Measurements from ENCODE around the gene IL17RE. TPM values are rescaled to one million over a fixed set of nuclear protein-coding genes. Genes with fewer than 3 reads are reported as not detected.

IL17RE gene
- total and polyA plus RNA-seq, 2 of the 13 experiments (the other 11 are each of a cell fraction or from before 2014, with no cell fraction given): 14.5 to 24.1 TPM

DNA sequence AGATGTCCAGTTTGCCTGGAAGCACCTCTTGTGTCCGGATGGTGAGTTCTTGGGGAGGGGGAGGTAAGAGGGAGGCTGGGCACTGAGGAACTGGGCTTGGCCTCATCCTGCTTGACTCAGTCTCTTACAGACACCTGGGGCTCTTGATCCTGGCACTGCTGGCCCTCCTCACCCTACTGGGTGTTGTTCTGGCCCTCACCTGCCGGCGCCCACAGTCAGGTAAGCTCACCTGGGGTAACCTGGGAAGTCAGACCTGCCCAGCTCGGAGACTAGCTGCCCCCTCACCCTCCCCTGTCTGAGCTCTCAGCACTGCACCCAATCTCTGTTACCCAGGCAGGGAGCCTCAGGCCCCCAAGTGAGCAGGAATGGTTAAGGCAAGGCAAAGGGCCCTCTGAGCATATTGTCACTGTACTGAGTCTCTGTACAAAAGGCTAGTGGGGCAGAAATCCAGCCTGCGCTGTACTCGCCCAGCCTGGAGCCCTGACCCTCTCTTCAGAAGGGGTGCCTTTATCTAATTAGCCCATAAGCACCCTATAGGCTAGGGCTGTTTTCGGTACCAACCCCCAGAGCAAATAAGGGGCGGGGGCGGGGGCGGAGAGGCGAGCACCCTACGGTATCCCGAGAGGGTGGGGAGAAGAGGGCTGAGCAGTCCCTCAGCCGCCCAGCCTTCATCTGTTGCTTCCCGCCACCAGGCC, 12.1 kb downstream of the IL17RE start:
- ChIA-PET POLR2A (interaction anchor here (1.0 to 9.0 kb wide), 8 partner anchors 14 to 53 kb away, joined by 3 to 298 read pairs (median 19); partner anchors contain the start of genes CRELD1 and IL17RE), CTCF (ENCODE audit: low intra/inter-chr PET ratio, low total read pairs) (interaction anchor here (0.7 to 2.1 kb wide), 3 partner anchors 11 to 66 kb away, joined by 3 to 14 read pairs (median 5); no protein-coding TSS in a partner anchor)
- no peak overlapping the region for H2AFZ ChIP-seq (ENCODE audit: low read length)
- intact Hi-C loops (cut with micrococcal nuclease; ENCODE audit: unreplicated experiment): loop anchor here (1.0 to 5.0 kb wide), 3 partner anchors 16 to 52 kb away; no protein-coding TSS in a partner anchor
- H3K27me3 ChIP-seq (ENCODE audit: control insufficient read depth in 1 of 2, insufficient read depth in 2 of 2, low read length in 2 of 2): no peaks in the 10 kb centered on the region
- peaks cover 38% of the 10 kb centered on the region for H3K4me1 ChIP-seq (ENCODE audit: insufficient read depth, low read length)
- peak; percentile 44 for DNase-seq (ENCODE audit: low spot score)
- H4K20me1 ChIP-seq (ENCODE audit: insufficient read depth, low read length): no peaks in the 10 kb centered on the region
- peaks cover 3% of the 10 kb centered on the region for H3K79me2 ChIP-seq (ENCODE audit: insufficient read depth, low read length)
- peak overlapping the region; percentile 100 for H3K4me2 ChIP-seq (ENCODE audit: low read depth, low read length)
- in situ Hi-C loops (cut with HindIII; ENCODE audit: extremely low pct_ligation_motif_present, low pct_unique_long_range_greater_than_20kb): no loop called here
- peak; percentile 34 for FAIRE-seq
- H3K27ac ChIP-seq (ENCODE audit: extremely low read length, insufficient read depth, low read length): peak overlapping the region; percentile 90
- WGBS (ENCODE audit: low lambda C conversion rate): 50% methylated on average over 1 of the region's 15 CpGs
- peak overlapping the region; percentile 80 for H3K9ac ChIP-seq (ENCODE audit: insufficient read depth, low read depth, low read length)
- H3K36me3 ChIP-seq (replicated peaks in 1 of 2; ENCODE audit: control insufficient read depth in 1 of 2, insufficient read depth in 2 of 2, low read length in 2 of 2): peaks cover 5 to 12% of the 10 kb centered on the region in 2 experiments; a peak in 3 of 5 replicates
- H3K4me3 ChIP-seq (replicated peaks in 1 of 3; ENCODE audit: insufficient read depth in 1 of 3, low read depth in 2 of 3, low read length in 3 of 3): peak overlapping the region; percentile 55 to 86 (median 83); a peak in 5 of 6 replicates
- ATAC-seq: peak; percentile 65
- BruUV-seq (replicated peaks): TSS peak; percentile 63
- H3K9me3 ChIP-seq (ENCODE audit: low read length): no peaks in the 10 kb centered on the region
- TF ChIP-seq JARID2 (CRISPR knock-in tag; IDR thresholded peaks at IDR 0.05; ENCODE audit: insufficient replicate concordance) (no peak), THAP11 (CRISPR knock-in tag; IDR thresholded peaks at IDR 0.05) (no peak; the same call in 1 of the 2 replicates), FOSL1 (CRISPR knock-in tag; IDR thresholded peaks at IDR 0.05; ENCODE audit: borderline replicate concordance) (peak; percentile 28; the same call in 1 of the 2 replicates), SRSF4 (IDR thresholded peaks at IDR 0.05; ENCODE audit: low read depth, low read length, poor library complexity, severe bottlenecking) (no peak), CC2D1A (CRISPR knock-in tag; IDR thresholded peaks at IDR 0.05) (no peak), ZNF451 (CRISPR knock-in tag; IDR thresholded peaks at IDR 0.05) (no peak), MTF2 (CRISPR knock-in tag; IDR thresholded peaks at IDR 0.05; ENCODE audit: borderline replicate concordance) (no peak), FOXA1 (IDR thresholded peaks at IDR 0.05) (no peak), FOXA1 (CRISPR knock-in tag; IDR thresholded peaks at IDR 0.05) (no peak), KDM4B (CRISPR knock-in tag; IDR thresholded peaks at IDR 0.05) (no peak), SPEN (CRISPR knock-in tag; IDR thresholded peaks at IDR 0.05; ENCODE audit: low read depth) (no peak), DPF2 (CRISPR knock-in tag; IDR thresholded peaks at IDR 0.05; ENCODE audit: borderline replicate concordance, low read depth) (0 out of 2 replicates have a peak, but pooled peaks have one; percentile 4), AKAP8 (CRISPR knock-in tag; IDR thresholded peaks at IDR 0.05) (no peak), NFKB2 (CRISPR knock-in tag; IDR thresholded peaks at IDR 0.05; ENCODE audit: borderline replicate concordance) (no peak), TP53 (CRISPR knock-in tag; conservative IDR thresholded peaks at IDR 0.05) (no peak), ERF (CRISPR knock-in tag; IDR thresholded peaks at IDR 0.05) (no peak), SSRP1 (CRISPR knock-in tag; IDR thresholded peaks at IDR 0.05) (no peak), NFE2L2 (IDR thresholded peaks at IDR 0.05; ENCODE audit: low read length) (no peak), NFATC3 (CRISPR knock-in tag; IDR thresholded peaks at IDR 0.05) (no peak)
- TF ChIP-seq, protein P1, sequence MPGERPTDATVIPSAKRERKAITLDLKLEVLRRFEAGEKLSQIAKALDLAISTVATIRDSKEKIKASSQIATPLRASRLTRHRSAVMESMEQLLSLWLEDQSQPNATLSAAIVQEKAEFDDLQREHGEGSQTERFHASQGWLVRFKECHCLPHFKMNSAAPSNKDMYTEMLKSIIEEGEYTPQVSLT (CRISPR knock-in tag; IDR thresholded peaks at IDR 0.05; ENCODE audit: borderline replicate concordance, low read depth): no peak
- TF ChIP-seq, protein P2, sequence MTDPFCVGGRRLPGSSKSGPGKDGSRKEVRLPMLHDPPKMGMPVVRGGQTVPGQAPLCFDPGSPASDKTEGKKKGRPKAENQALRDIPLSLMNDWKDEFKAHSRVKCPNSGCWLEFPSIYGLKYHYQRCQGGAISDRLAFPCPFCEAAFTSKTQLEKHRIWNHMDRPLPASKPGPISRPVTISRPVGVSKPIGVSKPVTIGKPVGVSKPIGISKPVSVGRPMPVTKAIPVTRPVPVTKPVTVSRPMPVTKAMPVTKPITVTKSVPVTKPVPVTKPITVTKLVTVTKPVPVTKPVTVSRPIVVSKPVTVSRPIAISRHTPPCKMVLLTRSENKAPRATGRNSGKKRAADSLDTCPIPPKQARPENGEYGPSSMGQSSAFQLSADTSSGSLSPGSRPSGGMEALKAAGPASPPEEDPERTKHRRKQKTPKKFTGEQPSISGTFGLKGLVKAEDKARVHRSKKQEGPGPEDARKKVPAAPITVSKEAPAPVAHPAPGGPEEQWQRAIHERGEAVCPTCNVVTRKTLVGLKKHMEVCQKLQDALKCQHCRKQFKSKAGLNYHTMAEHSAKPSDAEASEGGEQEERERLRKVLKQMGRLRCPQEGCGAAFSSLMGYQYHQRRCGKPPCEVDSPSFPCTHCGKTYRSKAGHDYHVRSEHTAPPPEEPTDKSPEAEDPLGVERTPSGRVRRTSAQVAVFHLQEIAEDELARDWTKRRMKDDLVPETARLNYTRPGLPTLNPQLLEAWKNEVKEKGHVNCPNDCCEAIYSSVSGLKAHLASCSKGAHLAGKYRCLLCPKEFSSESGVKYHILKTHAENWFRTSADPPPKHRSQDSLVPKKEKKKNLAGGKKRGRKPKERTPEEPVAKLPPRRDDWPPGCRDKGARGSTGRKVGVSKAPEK (CRISPR knock-in tag; IDR thresholded peaks at IDR 0.05; ENCODE audit: borderline replicate concordance): no peak
- TF ChIP-seq, protein P3, sequence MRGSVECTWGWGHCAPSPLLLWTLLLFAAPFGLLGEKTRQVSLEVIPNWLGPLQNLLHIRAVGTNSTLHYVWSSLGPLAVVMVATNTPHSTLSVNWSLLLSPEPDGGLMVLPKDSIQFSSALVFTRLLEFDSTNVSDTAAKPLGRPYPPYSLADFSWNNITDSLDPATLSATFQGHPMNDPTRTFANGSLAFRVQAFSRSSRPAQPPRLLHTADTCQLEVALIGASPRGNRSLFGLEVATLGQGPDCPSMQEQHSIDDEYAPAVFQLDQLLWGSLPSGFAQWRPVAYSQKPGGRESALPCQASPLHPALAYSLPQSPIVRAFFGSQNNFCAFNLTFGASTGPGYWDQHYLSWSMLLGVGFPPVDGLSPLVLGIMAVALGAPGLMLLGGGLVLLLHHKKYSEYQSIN (CRISPR knock-in tag; IDR thresholded peaks at IDR 0.05; ENCODE audit: borderline replicate concordance): no peak

Data from HepG2 (cell line).